Glutamatergic neuron (in vitro differentiated cells): ENCODE data around the gene MYRF. TPM values are rescaled to one million over a fixed set of nuclear protein-coding genes. Genes with fewer than 3 reads are reported as not detected.

Experiments used
- DNase-seq: peaks from one replicate; pipeline ENCODE4 v3.0.0; 2022
- H3K27ac Mint-ChIP-seq: one replicate; pipeline ENCODE4 v1.8.0; 2020; ENCODE audit warnings: mild to moderate bottlenecking, mixed read lengths, inconsistent platforms; ENCODE audit not compliant: unreplicated experiment
- H3K27me3 Mint-ChIP-seq: one replicate; pipeline ENCODE4 v1.8.0; 2020; ENCODE audit warnings: mild to moderate bottlenecking, moderate library complexity, mixed read lengths, inconsistent platforms; ENCODE audit not compliant: unreplicated experiment
- H3K36me3 Mint-ChIP-seq: one replicate; pipeline ENCODE4 v1.8.0; 2020; ENCODE audit warnings: mild to moderate bottlenecking, mixed read lengths, inconsistent platforms; ENCODE audit not compliant: unreplicated experiment
- H3K4me1 Mint-ChIP-seq: one replicate; pipeline ENCODE4 v1.8.0; 2020; ENCODE audit warnings: mild to moderate bottlenecking, low read depth, mixed read lengths, inconsistent platforms; ENCODE audit not compliant: unreplicated experiment
- H3K4me3 Mint-ChIP-seq: one replicate; pipeline ENCODE4 v1.8.0; 2020; ENCODE audit warnings: mild to moderate bottlenecking, mixed read lengths, inconsistent platforms; ENCODE audit not compliant: unreplicated experiment
- H3K9me3 Mint-ChIP-seq: one replicate; pipeline ENCODE4 v1.8.0; 2020; ENCODE audit warnings: mild to moderate bottlenecking, moderate library complexity, mixed read lengths, inconsistent platforms; ENCODE audit not compliant: unreplicated experiment
- total RNA-seq: library from RNA; stranded (reverse); fragmentation: NEBNext Ultra II Directional; extraction: Animal tissue kit (Norgen Biotek cat#: 25700); gene quantifications from one replicate; pipeline ENCODE4 v1.2.1, GENCODE V29; 2021; ENCODE audit not compliant: unreplicated experiment
- TF ChIP-seq, protein P1 (sequence below): fragments of 200-600 bp; sonication (generic); IDR thresholded peaks from one replicate; pipeline ENCODE4 v1.5.0; 2021; ENCODE audit not compliant: partially characterized antibody, unreplicated experiment

MYRF gene
- total RNA-seq, 1 donor from 2014 or later, result 0.29 TPM

DNA sequence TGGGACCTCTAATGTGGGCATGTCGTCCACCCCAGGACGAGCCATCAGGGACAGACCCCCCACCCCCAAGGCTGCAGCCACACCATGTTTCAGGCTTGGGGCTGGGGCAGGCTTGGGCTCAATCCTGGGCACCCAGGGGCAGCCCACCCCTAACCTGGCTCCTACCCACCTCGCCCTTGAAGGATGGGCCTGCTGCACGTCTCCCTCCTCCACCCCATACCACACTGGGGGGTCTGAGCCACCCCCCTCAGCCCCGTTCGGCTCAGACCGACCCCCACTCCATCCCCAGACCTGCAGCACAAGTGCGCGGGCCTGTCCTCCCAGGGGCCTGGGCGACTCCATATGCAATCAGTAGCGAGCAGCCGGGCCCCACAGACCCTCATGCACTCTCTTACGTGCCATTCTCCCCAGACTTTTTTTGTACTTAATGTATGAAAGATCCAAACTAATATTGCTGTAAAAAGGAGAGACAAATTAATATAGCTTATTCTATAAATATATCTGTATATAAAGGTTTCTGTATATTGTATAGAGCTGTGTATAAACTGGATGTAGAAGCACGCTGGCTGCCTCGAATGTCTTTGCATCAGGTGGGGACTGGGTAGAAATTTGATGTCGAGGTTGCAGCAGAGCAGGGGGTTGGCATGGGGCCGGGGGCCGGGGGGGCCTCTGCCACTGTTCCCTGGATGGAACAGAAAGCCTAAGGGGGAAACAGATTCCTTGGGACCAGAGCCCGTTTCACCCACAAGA lies 5.8 kb upstream of the MYRF start:
- H3K4me1 Mint-ChIP-seq, result peaks cover 19% of the 10 kb centered on the region
- no peaks in the 10 kb centered on the region for H3K36me3 Mint-ChIP-seq
- H3K9me3 Mint-ChIP-seq, result peaks cover 6% of the 10 kb centered on the region
- peaks cover 5% of the 10 kb centered on the region for H3K27me3 Mint-ChIP-seq
- TF ChIP-seq, protein P1, sequence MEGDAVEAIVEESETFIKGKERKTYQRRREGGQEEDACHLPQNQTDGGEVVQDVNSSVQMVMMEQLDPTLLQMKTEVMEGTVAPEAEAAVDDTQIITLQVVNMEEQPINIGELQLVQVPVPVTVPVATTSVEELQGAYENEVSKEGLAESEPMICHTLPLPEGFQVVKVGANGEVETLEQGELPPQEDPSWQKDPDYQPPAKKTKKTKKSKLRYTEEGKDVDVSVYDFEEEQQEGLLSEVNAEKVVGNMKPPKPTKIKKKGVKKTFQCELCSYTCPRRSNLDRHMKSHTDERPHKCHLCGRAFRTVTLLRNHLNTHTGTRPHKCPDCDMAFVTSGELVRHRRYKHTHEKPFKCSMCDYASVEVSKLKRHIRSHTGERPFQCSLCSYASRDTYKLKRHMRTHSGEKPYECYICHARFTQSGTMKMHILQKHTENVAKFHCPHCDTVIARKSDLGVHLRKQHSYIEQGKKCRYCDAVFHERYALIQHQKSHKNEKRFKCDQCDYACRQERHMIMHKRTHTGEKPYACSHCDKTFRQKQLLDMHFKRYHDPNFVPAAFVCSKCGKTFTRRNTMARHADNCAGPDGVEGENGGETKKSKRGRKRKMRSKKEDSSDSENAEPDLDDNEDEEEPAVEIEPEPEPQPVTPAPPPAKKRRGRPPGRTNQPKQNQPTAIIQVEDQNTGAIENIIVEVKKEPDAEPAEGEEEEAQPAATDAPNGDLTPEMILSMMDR, result no peak
- H3K4me3 Mint-ChIP-seq, result no peak overlapping the region
- H3K27ac Mint-ChIP-seq, result no peak overlapping the region
- DNase-seq, result no peak

DNA sequence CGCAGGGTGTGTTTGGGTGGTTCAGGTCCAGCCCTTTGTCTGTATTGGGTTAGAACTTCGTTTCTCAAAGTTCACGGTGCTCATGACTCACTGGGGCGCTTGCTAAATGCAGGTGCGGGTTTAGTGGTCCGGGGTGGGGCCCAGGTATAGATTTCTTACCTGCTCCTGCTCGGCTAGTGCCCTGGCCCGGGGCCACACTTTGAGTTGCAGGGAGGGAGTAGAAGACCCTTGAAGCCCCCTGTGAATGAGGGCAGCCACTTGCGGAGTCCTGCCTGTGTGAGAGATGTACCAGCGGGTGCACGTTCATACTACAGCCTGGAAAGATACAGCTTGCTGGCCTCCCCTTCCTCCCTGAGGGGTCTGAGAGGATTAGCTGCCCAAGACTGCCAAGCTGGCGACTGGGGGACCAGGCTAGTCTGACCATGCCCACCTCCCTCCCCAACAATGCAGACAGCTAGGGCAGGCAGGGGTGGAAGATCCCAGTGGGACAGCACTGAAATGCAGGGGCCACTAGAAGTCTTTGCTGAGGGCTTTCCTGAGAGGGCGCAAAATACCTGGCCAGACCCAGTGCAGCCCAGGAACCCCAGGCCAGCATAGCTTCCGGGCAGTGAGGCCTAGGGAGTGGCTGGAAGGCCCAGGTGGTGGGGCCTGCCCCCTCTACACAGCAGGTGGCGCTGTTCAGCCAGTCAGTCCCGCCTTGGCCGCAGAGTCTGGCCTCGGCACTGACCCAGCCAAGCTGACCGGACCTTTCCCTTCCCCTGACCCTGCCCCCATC lies 5.1 kb upstream of the MYRF start:
- Mint-ChIP-seq H3K36me3 (no peaks in the 10 kb centered on the region), H3K27me3 (peaks cover 9% of the 10 kb centered on the region), H3K4me1 (peaks cover 16% of the 10 kb centered on the region), H3K9me3 (peaks cover 3% of the 10 kb centered on the region), H3K4me3 (no peak overlapping the region), H3K27ac (no peak overlapping the region)
- peak; percentile 87 for DNase-seq
- TF ChIP-seq, protein P1, result peak; percentile 88

DNA sequence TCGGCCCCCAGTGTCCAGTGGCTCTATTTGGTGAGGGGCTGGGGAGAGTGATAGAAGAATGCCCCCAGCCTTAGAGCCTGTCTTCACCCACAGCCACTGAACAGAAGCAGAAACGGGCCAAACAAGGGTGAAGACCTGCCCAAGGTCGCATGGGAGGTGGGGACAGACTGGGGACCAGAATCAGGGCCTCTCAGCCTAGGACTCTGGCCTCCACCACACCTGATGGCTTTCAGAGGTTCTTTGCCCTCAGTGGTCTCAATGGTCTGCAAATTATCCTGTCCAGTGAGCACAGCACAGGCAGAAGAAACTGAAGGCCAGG lies 4.5 kb upstream of the MYRF start:
- TF ChIP-seq, protein P1, result peak; percentile 23
- H3K9me3 Mint-ChIP-seq, result peaks cover 3% of the 10 kb centered on the region
- peaks cover 15% of the 10 kb centered on the region for H3K4me1 Mint-ChIP-seq
- H3K27ac Mint-ChIP-seq, result no peak overlapping the region
- DNase-seq, result no peak
- H3K4me3 Mint-ChIP-seq, result no peak overlapping the region
- H3K36me3 Mint-ChIP-seq, result no peaks in the 10 kb centered on the region
- peaks cover 7% of the 10 kb centered on the region for H3K27me3 Mint-ChIP-seq

DNA sequence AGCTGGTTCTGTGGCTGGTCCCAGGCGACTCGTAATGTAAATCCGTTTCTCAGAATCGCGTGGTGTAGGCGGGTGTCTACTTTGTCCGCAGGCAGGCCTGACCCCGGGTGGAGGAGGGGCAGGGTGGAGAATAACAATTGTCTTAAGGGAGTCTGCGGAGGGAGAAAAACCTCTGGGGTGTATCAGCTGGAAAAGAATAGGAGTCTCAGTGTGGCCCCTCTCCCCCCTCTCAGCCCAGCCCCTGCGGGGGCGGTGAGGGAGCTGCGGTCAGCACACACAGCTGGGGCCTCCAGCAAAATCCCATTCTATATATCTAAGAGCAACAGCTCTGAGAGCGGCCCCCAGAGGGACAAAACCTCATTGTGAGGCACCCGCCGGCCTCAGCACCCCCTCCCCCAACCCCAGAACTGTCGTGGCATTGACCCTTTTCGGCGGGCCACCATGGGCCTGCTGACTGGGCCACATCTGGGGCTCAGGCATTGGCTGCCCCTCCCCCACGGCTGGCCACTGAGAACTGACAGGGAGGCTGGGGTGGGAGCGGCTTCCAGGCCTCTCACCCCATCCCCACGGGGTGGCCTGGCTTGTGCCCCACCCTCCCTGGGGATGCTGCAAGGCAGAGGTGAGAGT lies 2.7 kb upstream of the MYRF start:
- TF ChIP-seq, protein P1, result no peak
- DNase-seq, result no peak
- Mint-ChIP-seq H3K9me3 (peaks cover 3% of the 10 kb centered on the region), H3K27ac (peak overlapping the region; percentile 39), H3K4me1 (peaks cover 14% of the 10 kb centered on the region), H3K36me3 (no peaks in the 10 kb centered on the region), H3K4me3 (no peak overlapping the region), H3K27me3 (peaks cover 18% of the 10 kb centered on the region)
